ENCODE data around the gene CIRBP.
A peak's percentile ranks its signal among the peaks of the same experiment; 100 is the strongest.

Gene CIRBP

GRCh38 chr19:1269478-1270212, 513 bp downstream of the CIRBP start:
- peak overlapping the region; percentile 84 to 90 for H3K4me3 Mint-ChIP-seq
- DNase-seq: peak; percentile 79
- ATAC-seq (replicated peaks): peak; percentile 22 to 28
- H3K27me3 Mint-ChIP-seq: no peaks in the 10 kb centered on the region
- H3K27ac Mint-ChIP-seq: peak overlapping the region; percentile 97
- H3K9me3 Mint-ChIP-seq: no peaks in the 10 kb centered on the region
- peaks cover 68 to 89% of the 10 kb centered on the region in 2 donors for H3K4me1 Mint-ChIP-seq
- peaks cover 39 to 49% of the 10 kb centered on the region in 2 donors for H3K36me3 Mint-ChIP-seq

GRCh38 chr19:1270213-1270853, 1.2 kb downstream of the CIRBP start:
- Mint-ChIP-seq H3K27ac (peak overlapping the region; percentile 97), H3K4me3 (peak overlapping the region; percentile 84 to 90), H3K36me3 (peaks cover 42 to 52% of the 10 kb centered on the region in 2 donors), H3K9me3 (no peaks in the 10 kb centered on the region), H3K27me3 (no peaks in the 10 kb centered on the region), H3K4me1 (peaks cover 63 to 84% of the 10 kb centered on the region in 2 donors)
- ATAC-seq (replicated peaks): no peak
- DNase-seq: no peak

DNA sequence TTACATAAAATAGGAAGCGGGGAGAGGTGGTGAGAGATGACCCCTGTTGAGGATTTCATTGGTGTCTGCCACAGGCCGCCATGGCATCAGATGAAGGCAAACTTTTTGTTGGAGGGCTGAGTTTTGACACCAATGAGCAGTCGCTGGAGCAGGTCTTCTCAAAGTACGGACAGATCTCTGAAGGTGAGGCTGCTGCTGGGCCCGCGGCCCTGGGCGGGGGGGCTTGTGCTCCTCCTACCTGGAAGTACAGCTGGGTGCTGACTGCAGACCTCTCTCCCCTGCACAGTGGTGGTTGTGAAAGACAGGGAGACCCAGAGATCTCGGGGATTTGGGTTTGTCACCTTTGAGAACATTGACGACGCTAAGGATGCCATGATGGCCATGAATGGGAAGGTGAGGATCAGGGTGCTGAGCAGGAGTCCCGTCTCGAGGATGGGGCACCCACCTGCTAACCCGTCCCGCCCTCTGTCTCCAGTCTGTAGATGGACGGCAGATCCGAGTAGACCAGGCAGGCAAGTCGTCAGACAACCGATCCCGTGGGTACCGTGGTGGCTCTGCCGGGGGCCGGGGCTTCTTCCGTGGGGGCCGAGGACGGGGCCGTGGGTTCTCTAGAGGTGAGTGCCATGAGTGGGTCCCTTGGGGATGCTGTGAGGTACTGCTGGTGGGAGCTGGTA, 1.9 kb downstream of the CIRBP start:
- DNase-seq (no peak), ATAC-seq (replicated peaks) (no peak)
- H3K4me3 Mint-ChIP-seq: peak overlapping the region; percentile 84 to 90
- H3K4me1 Mint-ChIP-seq: peaks cover 58 to 77% of the 10 kb centered on the region in 2 donors
- H3K9me3 Mint-ChIP-seq: no peaks in the 10 kb centered on the region
- H3K27ac Mint-ChIP-seq: peak overlapping the region; percentile 97
- H3K27me3 Mint-ChIP-seq: no peaks in the 10 kb centered on the region
- H3K36me3 Mint-ChIP-seq: peaks cover 42 to 52% of the 10 kb centered on the region in 2 donors

DNA sequence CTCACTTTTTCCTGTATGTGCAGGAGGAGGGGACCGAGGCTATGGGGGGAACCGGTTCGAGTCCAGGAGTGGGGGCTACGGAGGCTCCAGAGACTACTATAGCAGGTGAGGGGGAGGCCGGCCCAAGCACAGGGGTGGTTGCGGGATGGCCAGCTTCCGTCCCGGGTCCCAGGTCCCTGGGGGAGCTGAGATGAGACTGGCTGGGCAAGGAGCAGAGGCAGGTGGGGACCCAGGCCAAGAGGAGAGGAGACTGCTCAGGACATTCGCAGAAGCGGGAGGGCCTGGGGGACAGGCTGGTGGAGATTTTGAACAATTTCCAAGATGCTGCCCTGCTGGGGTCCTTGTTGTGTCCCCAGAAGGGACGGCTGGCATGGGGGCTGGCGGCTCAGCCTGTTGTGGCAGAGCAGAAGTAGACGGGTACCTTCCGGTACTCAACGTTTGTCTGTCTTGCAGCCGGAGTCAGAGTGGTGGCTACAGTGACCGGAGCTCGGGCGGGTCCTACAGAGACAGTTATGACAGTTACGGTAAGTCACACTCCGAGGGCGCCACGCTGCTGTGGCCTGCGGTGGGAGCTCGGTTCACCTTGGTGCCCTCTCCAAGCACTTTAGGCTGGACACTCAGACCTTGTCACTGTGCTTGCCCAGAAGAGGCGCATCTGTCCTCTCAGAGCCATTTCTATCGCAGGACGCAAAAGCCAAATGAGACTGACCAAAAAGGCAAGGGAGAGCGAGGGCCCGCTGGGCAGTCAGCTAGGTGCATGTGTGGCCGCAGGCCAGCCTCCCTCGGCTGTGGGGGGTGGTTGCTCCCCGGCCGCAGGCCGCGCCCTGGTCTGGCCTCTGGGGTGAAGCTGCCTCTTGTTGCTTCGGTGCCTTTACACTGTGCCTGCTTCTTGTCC, 2.6 kb downstream of the CIRBP start:
- Mint-ChIP-seq H3K9me3 (no peaks in the 10 kb centered on the region), H3K36me3 (peaks cover 46 to 57% of the 10 kb centered on the region in 2 donors), H3K27ac (peak overlapping the region; percentile 97), H3K27me3 (no peaks in the 10 kb centered on the region), H3K4me3 (peak overlapping the region; percentile 84 to 90), H3K4me1 (peaks cover 59 to 79% of the 10 kb centered on the region in 2 donors)
- ATAC-seq (replicated peaks): no peak
- no peak for DNase-seq

GRCh38 chr19:1272423-1273262, 3.5 kb downstream of the CIRBP start:
- Mint-ChIP-seq H3K27ac (peak overlapping the region; percentile 25), H3K27me3 (no peaks in the 10 kb centered on the region), H3K4me1 (peaks cover 55 to 79% of the 10 kb centered on the region in 2 donors), H3K9me3 (no peaks in the 10 kb centered on the region), H3K36me3 (peaks cover 49 to 59% of the 10 kb centered on the region in 2 donors), H3K4me3 (peak overlapping the region; percentile 6 to 25)
- no peak for ATAC-seq (replicated peaks)
- no peak for DNase-seq

DNA sequence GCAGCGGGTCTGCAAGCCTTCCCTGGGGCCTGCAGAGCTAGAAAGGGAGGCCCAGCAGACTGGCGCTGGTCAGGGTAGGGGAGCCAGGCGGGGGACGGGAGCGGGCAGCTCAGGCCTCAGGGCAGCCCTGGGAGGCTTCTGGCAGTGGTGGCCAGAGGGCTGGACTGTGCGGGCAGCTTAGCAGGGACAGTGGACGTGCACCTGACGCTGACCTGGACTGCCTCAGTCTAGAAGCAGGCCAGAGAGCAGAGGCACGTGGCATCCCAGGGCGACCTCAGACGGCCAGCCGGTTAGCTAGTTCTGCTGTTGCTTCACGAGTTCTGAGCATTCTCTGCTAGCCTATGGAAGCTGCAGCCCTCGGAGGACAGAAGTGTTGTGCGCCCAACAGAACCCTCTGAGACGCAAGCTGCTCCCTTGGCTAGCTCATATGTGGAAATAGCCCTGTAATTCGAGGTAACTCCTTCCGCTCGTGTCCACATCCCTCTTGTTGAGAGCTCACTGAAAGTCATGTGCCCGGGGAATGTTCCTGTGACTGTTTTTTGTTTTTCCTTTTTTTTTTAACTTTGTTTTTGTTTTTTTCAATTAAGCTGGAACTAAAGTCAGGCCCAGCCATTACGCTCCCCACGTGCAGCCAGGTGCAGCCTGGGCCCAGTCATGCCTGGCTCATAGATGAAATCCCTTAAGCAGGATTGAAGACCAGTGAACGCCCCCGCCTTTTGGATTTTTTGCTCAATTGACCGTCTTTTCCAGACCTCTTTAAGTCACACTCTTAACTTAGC, 4.3 kb downstream of the CIRBP start:
- Mint-ChIP-seq H3K4me3 (peak overlapping the region; percentile 75 to 93), H3K4me1 (peaks cover 51 to 78% of the 10 kb centered on the region in 2 donors), H3K36me3 (peaks cover 55 to 65% of the 10 kb centered on the region in 2 donors), H3K9me3 (no peaks in the 10 kb centered on the region), H3K27ac (peak overlapping the region; percentile 84), H3K27me3 (no peaks in the 10 kb centered on the region)
- no peak for ATAC-seq (replicated peaks)
- DNase-seq: no peak

DNA sequence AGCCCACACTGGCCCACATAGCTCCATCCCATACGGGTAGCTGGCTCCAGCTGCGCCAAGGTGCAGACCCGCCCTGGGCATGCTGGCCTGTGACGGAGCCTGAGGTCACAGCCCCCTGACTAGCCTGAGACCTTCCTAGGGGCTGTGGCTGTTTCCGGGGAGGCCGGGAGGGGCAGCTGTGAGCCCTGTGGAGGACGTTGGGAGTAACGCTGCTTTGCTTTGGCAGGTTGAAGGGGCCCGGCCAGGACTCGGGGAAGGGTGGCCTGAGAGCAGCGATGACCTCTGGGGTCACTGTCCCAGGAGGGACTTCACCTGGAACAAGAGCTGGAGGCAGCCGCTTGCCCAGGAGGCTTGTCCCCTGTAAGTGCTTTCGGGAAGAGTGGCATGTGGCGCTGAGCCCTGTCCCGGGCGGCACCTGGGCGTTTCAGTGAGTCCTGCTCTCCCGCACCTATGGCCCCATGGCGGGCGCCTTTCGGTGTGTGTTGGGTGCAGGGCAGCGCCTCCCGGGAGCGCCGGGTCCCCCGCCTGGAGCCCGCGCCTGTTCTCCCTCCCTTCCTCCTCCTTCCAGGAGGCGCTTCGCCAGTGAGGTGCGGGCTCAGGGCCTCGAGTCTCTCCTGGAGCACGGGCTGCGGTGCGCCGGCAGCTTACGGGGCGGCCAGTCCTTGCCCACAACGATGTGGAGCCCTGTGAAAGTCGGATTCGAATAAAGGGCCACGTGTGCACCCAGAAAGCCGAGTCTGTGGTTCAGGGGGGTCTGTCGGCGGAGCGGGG, 5.1 kb downstream of the CIRBP start:
- peaks cover 46 to 71% of the 10 kb centered on the region in 2 donors for H3K4me1 Mint-ChIP-seq
- H3K36me3 Mint-ChIP-seq: peaks cover 58 to 67% of the 10 kb centered on the region in 2 donors
- H3K27ac Mint-ChIP-seq: peak overlapping the region; percentile 96
- no peaks in the 10 kb centered on the region for H3K27me3 Mint-ChIP-seq
- H3K9me3 Mint-ChIP-seq: no peaks in the 10 kb centered on the region
- peak overlapping the region; percentile 87 to 93 for H3K4me3 Mint-ChIP-seq
- DNase-seq (no peak), ATAC-seq (replicated peaks) (no peak)

DNA sequence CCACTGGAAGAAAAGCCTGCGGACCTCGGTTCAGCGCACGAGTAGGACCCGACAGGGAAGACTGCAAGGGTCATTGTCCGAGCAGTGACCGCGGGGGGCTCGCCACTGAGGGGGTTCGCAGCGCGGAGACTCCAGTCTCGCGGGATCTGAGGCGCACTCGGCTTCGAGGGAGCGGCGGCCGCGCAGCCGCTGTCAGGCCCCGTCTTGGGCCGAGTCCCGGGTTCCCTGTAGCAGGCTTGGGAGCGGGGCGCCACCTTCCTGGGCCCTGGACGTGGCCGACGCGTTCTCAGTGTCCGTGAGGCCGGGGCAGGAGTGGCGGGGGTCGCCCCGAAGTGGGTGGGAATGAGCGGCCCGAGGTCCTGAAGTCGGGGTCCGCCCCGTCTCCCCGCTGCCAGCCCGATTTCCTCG, 5.7 kb downstream of the CIRBP start:
- H3K27me3 Mint-ChIP-seq: no peaks in the 10 kb centered on the region
- peak overlapping the region; percentile 96 for H3K27ac Mint-ChIP-seq
- no peaks in the 10 kb centered on the region for H3K9me3 Mint-ChIP-seq
- H3K4me3 Mint-ChIP-seq: peak overlapping the region; percentile 87 to 93
- no peak for DNase-seq
- no peak for ATAC-seq (replicated peaks)
- H3K36me3 Mint-ChIP-seq: peaks cover 62 to 71% of the 10 kb centered on the region in 2 donors
- H3K4me1 Mint-ChIP-seq: peaks cover 50 to 76% of the 10 kb centered on the region in 2 donors

- peak within 1 kb of the TSS; percentile 98 for H3K27ac Mint-ChIP-seq
- peaks cover 51 to 76% of the 10 kb centered on the region in 2 donors for H3K4me1 Mint-ChIP-seq
- H3K36me3 Mint-ChIP-seq: peaks cover 63 to 71% of the 10 kb centered on the region in 2 donors
- ATAC-seq (replicated peaks) (peak; percentile 88 to 90), DNase-seq (peak; percentile 95)
- H3K27me3 Mint-ChIP-seq: no peaks in the 10 kb centered on the region
- H3K9me3 Mint-ChIP-seq: no peaks in the 10 kb centered on the region
- peak within 1 kb of the TSS; percentile 90 to 93 for H3K4me3 Mint-ChIP-seq
These were observed 6.3 kb downstream of the CIRBP start, which contains the start of gene FAM174C for GRCh38 chr19:1275260-1275975. FAM174C (plus strand) TSS chr19:1275530; CDS start chr19:1275550, 20 bp downstream.

GRCh38 chr19:1275976-1276627, 7.0 kb downstream of the CIRBP start:
- peak overlapping the region; percentile 90 to 93 for H3K4me3 Mint-ChIP-seq
- H3K4me1 Mint-ChIP-seq: peaks cover 46 to 71% of the 10 kb centered on the region in 2 donors
- ATAC-seq (replicated peaks) (peak in 1 of 2 donors; percentile 66), DNase-seq (no peak)
- H3K27ac Mint-ChIP-seq: peak overlapping the region; percentile 98
- H3K36me3 Mint-ChIP-seq: peaks cover 58 to 65% of the 10 kb centered on the region in 2 donors
- H3K27me3 Mint-ChIP-seq: no peaks in the 10 kb centered on the region
- no peaks in the 10 kb centered on the region for H3K9me3 Mint-ChIP-seq

DNA sequence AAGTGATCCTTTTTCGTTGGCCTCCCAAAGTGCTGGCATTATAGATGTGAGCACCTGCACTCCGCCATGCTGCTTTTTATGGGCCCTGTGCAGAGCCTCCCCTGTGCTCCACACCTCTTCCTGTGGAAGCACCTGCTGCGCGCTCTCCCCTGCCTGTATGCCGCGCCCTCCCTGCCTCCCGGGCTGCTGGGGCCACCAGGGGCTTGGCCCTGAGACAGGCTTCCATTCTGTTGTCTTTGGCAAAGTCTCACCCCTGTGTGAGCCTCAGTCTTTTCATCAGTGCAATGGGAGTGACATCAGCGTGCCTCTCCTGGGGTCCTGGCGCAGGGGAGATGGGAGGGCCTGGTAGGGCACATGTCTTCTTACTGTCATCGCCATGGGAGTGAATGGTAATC, 7.5 kb downstream of the CIRBP start:
- Mint-ChIP-seq H3K27ac (peak overlapping the region; percentile 98), H3K4me1 (peaks cover 42 to 66% of the 10 kb centered on the region in 2 donors), H3K9me3 (no peaks in the 10 kb centered on the region), H3K36me3 (peaks cover 53 to 63% of the 10 kb centered on the region in 2 donors), H3K27me3 (peaks cover 0 to 2% of the 10 kb centered on the region in 2 donors), H3K4me3 (peak overlapping the region; percentile 90 to 93)
- ATAC-seq (replicated peaks): no peak
- DNase-seq: no peak

Measured in stimulated activated naive B cell treated with anti-CD40 and anti-IgM and Interleukin-4, amounts not matched to agents 10 μg/mL and 1 μg/mL and 100 μg/mL, for 72 hours (primary cell).